B cell (primary cell): ENCODE data around the gene KEAP1. TPM values are rescaled to one million over a fixed set of nuclear protein-coding genes. Genes with fewer than 3 reads are reported as not detected.

Experiments used
- ATAC-seq: fragments of 200-7000 bp; cut with Tn5 transposase; one replicate; pipeline ENCODE4 v1.10.0; 2021; ENCODE audit warnings: low read depth, mild to moderate bottlenecking, moderate number of reproducible peaks, moderate library complexity
- CTCF ChIA-PET: fragments of 350-600 bp; sonication (Branson Sonifier 250); formaldehyde crosslinking; loops from one replicate; lab custom pipeline; 2021; ENCODE audit warnings: antibody characterized with exemption, inconsistent platforms; lab: Charles Lee
- POLR2A ChIA-PET: fragments of 350-600 bp; sonication (Branson Sonifier 250); formaldehyde crosslinking; loops from one replicate; lab custom pipeline; 2021; ENCODE audit warnings: antibody characterized with exemption; lab: Charles Lee
- DNase-seq: peaks from one replicate; pipeline ENCODE4 v3.0.0; 2013
- H2AFZ ChIP-seq: 2 replicates; pipeline ENCODE4 v1.6.1; 2012; ENCODE audit warnings: mild to moderate bottlenecking, low read depth, low read length; ENCODE audit not compliant: insufficient read depth, poor library complexity, severe bottlenecking
- H3K27ac ChIP-seq, 2 donors: 1 replicate in 1 of 2; 2 replicates in 1 of 2; pipeline ENCODE4 v1.5.1; 2012 to 2013; ENCODE audit warnings: low read length in 2 of 2, mild to moderate bottlenecking in 2 of 2, moderate library complexity in 1 of 2
- H3K27me3 ChIP-seq, 4 experiments: fragments of 200-600 bp in 1 of 4; sonication (generic) in 1 of 4; replicated peaks in 1 of 4; 1 replicate in 2 of 4; 2 replicates in 2 of 4; pipeline versions ENCODE4 v1.6.1 to v1.7.0; 2013 to 2016; ENCODE audit warnings: low read length in 3 of 4, mild to moderate bottlenecking in 2 of 4, mixed read lengths in 1 of 4, moderate library complexity in 1 of 4; ENCODE audit not compliant: insufficient read depth in 4 of 4, control insufficient read depth in 3 of 4; ENCODE audit errors: control extremely low read depth in 1 of 4
- H3K36me3 ChIP-seq, 2 experiments: replicated peaks in 1 of 2; 1 replicate in 1 of 2; 2 replicates in 1 of 2; pipeline versions ENCODE4 v1.6.1 to v1.7.1; 2013; ENCODE audit warnings: low read length in 1 of 2; ENCODE audit not compliant: insufficient read depth in 2 of 2, control insufficient read depth in 1 of 2; ENCODE audit errors: control extremely low read depth in 1 of 2, extremely low read depth in 1 of 2
- H3K4me1 ChIP-seq, 2 donors: fragments of 200-600 bp in 1 of 2; sonication (generic) in 1 of 2; 1 replicate in 1 of 2; 2 replicates in 1 of 2; pipeline versions ENCODE4 v1.5.1 to v1.6.1; 2013 to 2017; ENCODE audit warnings: low read length in 2 of 2; ENCODE audit not compliant: control insufficient read depth in 2 of 2, insufficient read depth in 2 of 2
- H3K4me2 ChIP-seq: replicated peaks from 2 replicates; pipeline ENCODE3; 2012; ENCODE audit warnings: mild to moderate bottlenecking, low read depth, low read length; ENCODE audit not compliant: poor library complexity, severe bottlenecking
- H3K4me3 ChIP-seq, 5 experiments: fragments of 200-600 bp in 1 of 5; sonication (generic) in 1 of 5; 1 replicate in 3 of 5; 2 replicates in 2 of 5; pipeline versions ENCODE4 v1.5.1 to v1.7.0; 2011 to 2016; ENCODE audit warnings: low read length in 4 of 5, mild to moderate bottlenecking in 4 of 5, low read depth in 2 of 5, control low read depth in 1 of 5, moderate library complexity in 1 of 5; ENCODE audit not compliant: insufficient read depth in 1 of 5; ENCODE audit errors: control extremely low read depth in 1 of 5, extremely low read depth in 1 of 5
- H3K79me2 ChIP-seq: fragments of 200-600 bp; sonication (generic); one replicate; pipeline ENCODE4 v1.6.0; 2016; ENCODE audit warnings: low read length; ENCODE audit not compliant: control insufficient read depth, insufficient read depth
- H3K9ac ChIP-seq: fragments of 200-600 bp; sonication (generic); 2 replicates; pipeline ENCODE4 v1.6.1; 2017; ENCODE audit warnings: mild to moderate bottlenecking, low read length, moderate library complexity
- H3K9me3 ChIP-seq, 3 donors: one replicate each; pipeline versions ENCODE4 v1.6.1 to v1.7.1; 2013; ENCODE audit warnings: low read length in 2 of 3; ENCODE audit not compliant: control insufficient read depth in 2 of 3, insufficient read depth in 1 of 3; ENCODE audit errors: control extremely low read depth in 1 of 3
- H4K20me1 ChIP-seq: 2 replicates; pipeline ENCODE4 v1.6.0; 2012; ENCODE audit warnings: mild to moderate bottlenecking, low read length; ENCODE audit not compliant: insufficient read depth, control insufficient read depth, poor library complexity, severe bottlenecking
- H3K27ac Mint-ChIP-seq: one replicate; pipeline ENCODE4 v1.8.0; 2021; ENCODE audit warnings: mixed read lengths
- H3K27me3 Mint-ChIP-seq: one replicate; pipeline ENCODE4 v1.8.0; 2021; ENCODE audit warnings: mixed read lengths
- H3K4me1 Mint-ChIP-seq: one replicate; pipeline ENCODE4 v1.8.0; 2021; ENCODE audit warnings: mixed read lengths
- H3K4me3 Mint-ChIP-seq: one replicate; pipeline ENCODE4 v1.8.0; 2021; ENCODE audit warnings: mixed read lengths
- H3K9me3 Mint-ChIP-seq: one replicate; pipeline ENCODE4 v1.8.0; 2022; ENCODE audit warnings: mixed read lengths; ENCODE audit not compliant: insufficient read depth
- EZH2 ChIP-seq: IDR thresholded peaks from 2 replicates; pipeline ENCODE4 v1.6.1; 2012; ENCODE audit warnings: borderline replicate concordance, low read depth, mild to moderate bottlenecking, moderate library complexity, low read length; ENCODE audit not compliant: insufficient read depth, poor library complexity, severe bottlenecking
- WGBS: methylation state at CpG from one replicate; pipeline ENCODE4 v1.1.5; 2013; ENCODE audit warnings: missing lambda C conversion rate; ENCODE audit not compliant: insufficient coverage; 5-methylcytosine and 5-hydroxymethylcytosine counted together
- intact Hi-C: fragments of 100-400 bp; cut with micrococcal nuclease; formaldehyde crosslinking; loops from one replicate; pipeline ENCODE4 v1.10.0; 2022
- polyA plus RNA-seq: library from polyadenylated mRNA; depleted of rRNA; stranded (reverse); fragments of >200 nt; gene quantifications from 2 replicates; pipeline ENCODE4 v1.2.3, GENCODE V29; 2012
- total RNA-seq, 2 donors: library from RNA; stranded (reverse); fragments of 120-200 nt in 1 of 2; gene quantifications; 1 replicate in 1 of 2; 2 replicates in 1 of 2; pipeline versions ENCODE4 v1.2.3 to v1.2.4, GENCODE V29; 2013 to 2022
- TF ChIP-seq, protein P1 (sequence below): fragments of 200-600 bp; IDR thresholded peaks from one replicate; pipeline ENCODE4 v1.8.0; 2022; ENCODE audit warnings: antibody characterized with exemption, mild to moderate bottlenecking

The KEAP1 gene
- total and polyA plus RNA-seq, 2 donors (not counting 1 experiment from before 2014, with no cell fraction given) = 17.7 to 27.0 TPM

DNA sequence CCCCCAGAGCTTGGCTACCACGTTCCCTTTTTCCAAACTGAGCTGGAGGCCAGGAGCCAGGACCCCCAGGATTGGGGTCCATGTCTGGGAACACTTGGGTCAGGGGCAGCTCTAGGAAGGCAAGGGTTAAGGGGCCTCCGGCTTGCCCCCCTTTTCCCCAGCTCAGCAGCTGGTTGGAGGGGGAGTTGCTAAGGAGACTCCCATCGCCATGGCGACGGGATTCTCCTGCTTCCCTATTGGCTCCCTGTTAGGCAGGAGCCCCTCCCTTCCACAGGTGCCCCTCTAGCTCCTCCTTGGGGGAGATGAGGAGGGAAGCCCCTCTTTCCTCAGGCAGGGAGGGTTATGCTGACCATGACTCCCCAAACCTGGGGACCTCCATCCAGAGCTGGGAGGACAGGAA lies 48.9 kb downstream of the KEAP1 start:
- no peak overlapping the region for H3K27ac Mint-ChIP-seq
- intact Hi-C loops = no loop called here
- H3K27ac ChIP-seq = no peak overlapping the region
- DNase-seq (no peak), ATAC-seq (no peak)
- no CpG with 5 or more reads among the region's 5 CpGs for WGBS
- no peaks in the 10 kb centered on the region for H4K20me1 ChIP-seq
- H3K79me2 ChIP-seq = no peaks in the 10 kb centered on the region
- peaks cover 9% of the 10 kb centered on the region for H3K27me3 Mint-ChIP-seq
- ChIA-PET POLR2A (no interaction called here), CTCF (interaction anchor here (1.0 kb wide), 2 partner anchors 21 to 195 kb away, joined by 3 read pairs; no protein-coding TSS in a partner anchor)
- H3K9me3 Mint-ChIP-seq = no peaks in the 10 kb centered on the region
- no peak overlapping the region for H3K4me3 Mint-ChIP-seq
- no peaks in the 10 kb centered on the region for H3K36me3 ChIP-seq
- no peaks in the 10 kb centered on the region for H3K9me3 ChIP-seq
- no peak overlapping the region for H3K4me3 ChIP-seq
- no peak overlapping the region for H2AFZ ChIP-seq
- H3K4me1 ChIP-seq = no peaks in the 10 kb centered on the region
- no peak overlapping the region for H3K9ac ChIP-seq
- H3K4me1 Mint-ChIP-seq = no peaks in the 10 kb centered on the region
- peaks cover 0 to 9% (median 0%) of the 10 kb centered on the region in 4 experiments for H3K27me3 ChIP-seq
- no peak overlapping the region for H3K4me2 ChIP-seq
- TF ChIP-seq EZH2 = no peak
- TF ChIP-seq, protein P1, sequence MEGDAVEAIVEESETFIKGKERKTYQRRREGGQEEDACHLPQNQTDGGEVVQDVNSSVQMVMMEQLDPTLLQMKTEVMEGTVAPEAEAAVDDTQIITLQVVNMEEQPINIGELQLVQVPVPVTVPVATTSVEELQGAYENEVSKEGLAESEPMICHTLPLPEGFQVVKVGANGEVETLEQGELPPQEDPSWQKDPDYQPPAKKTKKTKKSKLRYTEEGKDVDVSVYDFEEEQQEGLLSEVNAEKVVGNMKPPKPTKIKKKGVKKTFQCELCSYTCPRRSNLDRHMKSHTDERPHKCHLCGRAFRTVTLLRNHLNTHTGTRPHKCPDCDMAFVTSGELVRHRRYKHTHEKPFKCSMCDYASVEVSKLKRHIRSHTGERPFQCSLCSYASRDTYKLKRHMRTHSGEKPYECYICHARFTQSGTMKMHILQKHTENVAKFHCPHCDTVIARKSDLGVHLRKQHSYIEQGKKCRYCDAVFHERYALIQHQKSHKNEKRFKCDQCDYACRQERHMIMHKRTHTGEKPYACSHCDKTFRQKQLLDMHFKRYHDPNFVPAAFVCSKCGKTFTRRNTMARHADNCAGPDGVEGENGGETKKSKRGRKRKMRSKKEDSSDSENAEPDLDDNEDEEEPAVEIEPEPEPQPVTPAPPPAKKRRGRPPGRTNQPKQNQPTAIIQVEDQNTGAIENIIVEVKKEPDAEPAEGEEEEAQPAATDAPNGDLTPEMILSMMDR = no peak

GRCh38 chr19:10453852-10454251 lies 49.3 kb downstream of the KEAP1 start:
- Mint-ChIP-seq H3K4me1 (no peaks in the 10 kb centered on the region), H3K27me3 (peaks cover 9% of the 10 kb centered on the region), H3K27ac (no peak overlapping the region), H3K9me3 (no peaks in the 10 kb centered on the region), H3K4me3 (no peak overlapping the region)
- Histone ChIP-seq H3K36me3 (no peaks in the 10 kb centered on the region), H3K9me3 (no peaks in the 10 kb centered on the region), H3K79me2 (no peaks in the 10 kb centered on the region), H3K4me3 (no peak overlapping the region), H3K27ac (no peak overlapping the region), H4K20me1 (no peaks in the 10 kb centered on the region), H3K4me1 (no peaks in the 10 kb centered on the region), H3K27me3 (peaks cover 0 to 9% (median 0%) of the 10 kb centered on the region in 4 experiments), H2AFZ (no peak overlapping the region), H3K9ac (no peak overlapping the region), H3K4me2 (no peak overlapping the region)
- ATAC-seq (no peak), DNase-seq (no peak)
- 87% methylated on average over 2 of the region's 4 CpGs for WGBS
- POLR2A ChIA-PET = no interaction called here
- intact Hi-C loops = no loop called here
- no peak for TF ChIP-seq EZH2
- TF ChIP-seq, protein P1 = no peak
- CTCF ChIA-PET = no interaction called here
